ENCODE results near the gene ALLC. TPM values are rescaled to one million over a fixed set of nuclear protein-coding genes. Genes with fewer than 3 reads are reported as not detected.

ALLC gene
- total and polyA plus RNA-seq, 2 experiments from 2014 or later, result not detected

DNA sequence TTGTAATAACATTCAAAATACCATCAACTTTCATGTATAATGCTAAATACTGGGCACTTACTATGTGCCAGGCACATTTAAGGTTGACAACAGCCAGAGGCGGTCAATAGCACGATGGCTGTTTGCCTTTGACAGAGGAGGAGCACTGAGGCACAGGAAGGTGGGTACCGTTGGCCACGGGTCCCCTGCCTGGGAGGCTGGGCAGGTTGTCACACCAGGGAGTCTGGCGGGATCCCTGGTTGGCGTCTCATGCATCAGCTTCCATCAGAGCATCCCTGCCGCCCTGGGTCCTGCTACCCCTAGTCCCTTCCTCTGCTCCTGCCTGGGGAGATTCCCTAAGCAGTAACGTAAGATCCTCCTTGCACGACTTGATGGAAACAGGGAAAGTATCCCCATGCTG lies 19.4 kb downstream of the ALLC start (continued):
- no peak for TF ChIP-seq ZNF462 (CRISPR knock-in tag; IDR thresholded peaks at IDR 0.05)
- TF ChIP-seq CTCF (conservative IDR thresholded peaks at IDR 0.05; ENCODE audit: low read depth in 2 of 2), result no peak

GRCh38 chr2:3678212-3678611 lies 20.2 kb downstream of the ALLC start:
- Mint-ChIP-seq H3K4me3 (no peak overlapping the region), H3K27me3 (ENCODE audit: insufficient read depth, low read depth, poor library complexity) (peaks cover 8% of the 10 kb centered on the region), H3K9me3 (peaks cover 71% of the 10 kb centered on the region), H3K4me1 (no peaks in the 10 kb centered on the region), H3K36me3 (ENCODE audit: low read depth) (0 out of 3 replicates have a peak, but pooled peaks cover 4% of the 10 kb centered on the region), H3K27ac (no peak overlapping the region)
- Histone ChIP-seq H4K20me1 (replicated peaks; ENCODE audit: insufficient read depth) (no peaks in the 10 kb centered on the region), H3K9me2 (ENCODE audit: insufficient read depth) (no peaks in the 10 kb centered on the region; the same call in 1 of the 2 replicates), H3K79me2 (replicated peaks; ENCODE audit: insufficient read depth) (no peaks in the 10 kb centered on the region), H3K36me3 (ENCODE audit: insufficient read depth) (no peaks in the 10 kb centered on the region), H3F3A (replicated peaks; ENCODE audit: low read depth) (no peaks in the 10 kb centered on the region), H3K4me3 (no peak overlapping the region), H2AFZ (no peak overlapping the region), H3K4me1 (ENCODE audit: insufficient read depth) (no peaks in the 10 kb centered on the region), H3K27me3 (ENCODE audit: insufficient read depth) (no peaks in the 10 kb centered on the region), H3K27ac (ENCODE audit: low read depth) (no peak overlapping the region), H3K4me2 (no peak overlapping the region)
- ATAC-seq, result no peak
- DNase-seq (ENCODE audit: low spot score), result no peak
- no peak for TF ChIP-seq EZH2phosphoT487 (IDR thresholded peaks at IDR 0.05; ENCODE audit: unreplicated experiment)
- no peak for TF ChIP-seq STAT1 (IDR thresholded peaks at IDR 0.05; ENCODE audit: unreplicated experiment)
- no peak for TF ChIP-seq CREB1 (CRISPR knock-in tag; IDR thresholded peaks at IDR 0.05; ENCODE audit: low read depth)
- no peak for TF ChIP-seq ZNF462 (CRISPR knock-in tag; IDR thresholded peaks at IDR 0.05)
- no peak for TF ChIP-seq POLR2AphosphoS5 (IDR thresholded peaks at IDR 0.05; ENCODE audit: low read depth)
- no peak for TF ChIP-seq ETS1 (IDR thresholded peaks at IDR 0.05)

Measured in GM23338 (cell line).